ENCODE data around the gene CETP.
"Not testable (repeated sequence)": the region's sequence is repeated elsewhere in the genome, so short reads cannot be mapped to it uniquely, and the experiment has no call there.

CETP gene

GRCh38 chr16:57001026-57001679, 39.4 kb downstream of the CETP start:
- DNase-seq: no peak

- DNase-seq: no peak
Observed at GRCh38 chr16:57003439-57004386, 42.0 kb downstream of the CETP start.

DNA sequence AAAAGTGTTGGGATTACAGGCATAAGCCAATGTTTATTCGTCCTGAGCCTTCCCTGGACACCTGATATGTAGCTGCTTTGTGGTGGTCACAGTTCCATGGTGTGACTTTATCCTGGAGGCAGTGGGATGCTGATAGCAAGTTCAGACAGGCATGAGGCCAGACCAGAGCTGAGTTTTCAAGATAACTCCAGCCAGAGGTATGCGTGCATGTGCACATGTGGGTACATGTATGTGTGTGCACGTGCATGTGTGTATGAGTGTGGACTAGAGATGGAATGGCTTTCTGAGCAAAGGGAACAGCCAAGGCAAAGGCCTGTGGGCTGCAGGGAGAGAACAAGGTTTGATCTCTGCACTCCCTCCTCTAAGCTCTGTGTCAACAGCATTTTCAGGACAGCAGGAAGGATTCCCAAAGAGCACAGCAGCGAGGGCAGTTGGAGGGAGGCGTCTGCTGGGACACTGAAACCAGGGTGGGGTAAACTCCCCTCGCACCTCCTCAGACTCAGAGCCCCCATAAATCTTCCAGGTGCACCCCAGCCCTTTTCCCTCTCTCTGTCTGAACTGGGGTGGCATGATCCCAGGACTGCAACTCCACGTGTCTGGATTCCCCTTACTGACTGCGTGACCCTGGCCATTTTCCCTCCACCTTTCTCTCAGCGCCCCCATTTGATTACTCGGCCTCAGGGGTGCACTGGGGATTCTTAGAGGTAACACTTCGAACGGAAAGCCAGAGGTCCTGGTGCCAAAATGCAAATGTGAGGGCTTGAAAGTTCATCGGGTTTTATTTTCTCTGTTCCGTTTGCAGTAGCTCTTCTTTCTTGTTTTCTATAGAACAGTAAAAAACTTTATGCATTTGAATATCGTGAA, 42.9 kb downstream of the CETP start:
- DNase-seq: no peak

GRCh38 chr16:57005597-57005996, 43.8 kb downstream of the CETP start:
- not testable (repeated sequence) for DNase-seq

- DNase-seq: no peak
Observed at GRCh38 chr16:57007050-57007449, 45.3 kb downstream of the CETP start.

DNA sequence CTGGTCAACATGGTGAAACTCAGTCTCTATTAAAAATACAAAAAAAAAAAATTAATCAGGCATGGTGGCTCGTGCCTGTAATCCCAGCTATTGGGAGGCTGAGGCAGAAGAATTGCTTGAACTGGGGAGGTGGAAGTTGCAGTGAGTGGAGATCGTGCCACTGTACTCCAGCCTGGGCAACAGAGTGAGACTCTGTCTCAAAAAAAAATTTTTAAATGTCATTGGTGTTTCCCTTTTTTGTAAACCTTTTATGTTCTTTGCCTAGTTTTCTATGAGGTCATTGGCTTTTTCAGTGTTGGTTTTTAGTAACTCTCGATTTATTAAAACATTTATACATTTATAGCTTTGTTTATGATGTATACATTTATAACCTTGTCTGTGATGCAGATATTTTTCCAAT, 45.8 kb downstream of the CETP start:
- DNase-seq: no peak

DNA sequence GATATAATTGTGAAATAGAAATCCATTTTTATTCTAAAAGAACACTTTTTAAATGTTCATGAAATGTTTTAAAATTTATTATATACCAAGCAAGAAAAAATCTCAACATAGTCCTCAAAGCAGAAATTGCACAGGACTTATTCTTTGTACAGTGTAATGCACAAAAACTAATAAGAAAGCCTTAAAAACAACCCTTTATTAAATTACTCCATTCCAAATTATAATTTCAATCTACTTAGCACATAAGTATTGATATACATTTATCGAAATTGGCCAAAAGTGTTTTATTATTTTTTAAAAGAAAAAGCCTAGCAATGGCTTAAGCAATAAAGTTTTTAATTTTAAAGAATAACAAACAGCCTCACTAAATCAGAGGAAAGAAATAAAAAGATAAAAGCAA, 46.7 kb downstream of the CETP start:
- DNase-seq: no peak

DNA sequence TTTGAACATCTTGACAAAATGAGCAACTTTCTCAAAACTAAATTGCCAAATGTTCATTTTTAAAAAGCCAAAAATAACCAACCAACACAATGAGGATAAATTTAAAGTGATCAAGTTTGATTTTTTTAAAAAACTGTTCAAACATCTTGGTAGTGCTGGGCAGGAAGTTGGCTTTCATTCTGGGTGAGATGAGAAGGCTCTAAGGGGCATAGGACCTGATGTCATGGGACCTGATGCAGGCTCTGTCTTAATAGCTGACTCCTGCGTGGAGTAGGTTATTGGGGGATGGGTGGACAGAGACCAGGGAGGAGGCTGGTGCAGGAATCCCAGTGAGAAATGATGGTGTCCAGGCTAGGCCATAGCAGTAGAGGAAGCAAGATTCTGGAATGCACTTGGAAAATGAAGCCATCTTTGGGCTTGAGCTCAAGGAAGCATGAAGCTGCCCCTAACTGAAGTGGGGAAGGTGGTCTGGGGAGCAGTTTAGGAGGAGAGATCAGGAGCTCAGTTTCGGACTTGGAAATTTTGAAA, 48.0 kb downstream of the CETP start:
- no peak for DNase-seq

DNA sequence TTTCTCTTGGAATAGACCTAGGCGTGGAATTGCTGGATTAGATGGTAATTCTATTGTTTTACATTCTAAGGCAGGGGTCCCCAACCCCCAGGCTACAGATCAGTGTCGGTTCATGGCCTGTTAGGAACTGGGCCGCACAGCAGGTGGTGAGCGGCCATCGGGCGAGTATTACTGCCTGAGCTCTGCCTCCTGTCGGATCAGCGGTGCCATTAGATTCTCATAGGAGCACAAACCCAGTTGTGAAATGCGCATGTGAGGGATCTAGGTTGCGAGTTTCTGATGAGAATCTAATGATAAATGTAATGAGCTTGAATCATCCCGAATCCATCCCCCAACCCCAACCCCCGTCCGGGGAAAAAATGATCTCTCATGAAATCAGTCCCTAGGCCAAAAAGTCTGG, 50.6 kb downstream of the CETP start:
- no peak for DNase-seq

DNA sequence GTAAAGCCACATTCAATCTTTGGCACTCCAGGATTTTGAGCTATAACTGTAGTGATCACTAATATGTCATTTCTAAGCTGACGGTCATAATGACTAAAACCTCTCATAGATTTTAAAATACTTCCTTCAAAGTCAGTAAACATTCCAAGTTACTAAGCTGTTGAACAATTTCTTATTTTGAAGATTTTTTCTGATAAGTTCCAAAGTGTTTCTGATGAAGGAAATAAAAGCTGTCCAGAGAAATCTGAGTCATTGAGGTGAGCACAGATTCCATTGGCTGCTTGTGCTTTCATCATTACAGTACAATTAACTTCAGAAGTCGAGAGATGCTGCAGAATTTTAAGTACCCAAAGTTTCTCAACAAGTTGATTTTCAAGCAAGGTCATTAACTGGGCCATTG, 51.5 kb downstream of the CETP start:
- no peak for DNase-seq

- DNase-seq: no peak
Observed at GRCh38 chr16:57013902-57014301, 52.2 kb downstream of the CETP start.

GRCh38 chr16:57016301-57016700, 54.6 kb downstream of the CETP start:
- DNase-seq: no peak

DNA sequence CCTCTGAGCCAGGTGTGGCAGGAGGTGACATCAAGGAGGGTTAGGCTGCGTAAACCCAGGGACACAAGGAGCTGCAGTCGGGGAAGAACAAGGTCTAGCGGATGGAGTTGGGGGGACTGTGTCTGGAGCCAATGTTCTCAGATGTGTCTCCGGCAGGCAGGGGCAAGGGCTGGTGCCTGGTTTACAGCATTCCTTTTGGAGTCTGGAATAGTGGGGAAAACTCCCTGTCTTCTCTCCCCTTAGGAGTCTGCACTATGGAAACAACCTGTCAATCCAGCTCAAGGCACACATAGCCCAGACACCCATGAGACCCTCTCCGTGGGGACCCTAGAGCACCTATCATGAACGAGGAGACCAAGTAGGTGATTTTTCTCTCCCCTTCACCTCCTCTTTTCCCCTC, 55.1 kb downstream of the CETP start:
- no peak for DNase-seq

DNA sequence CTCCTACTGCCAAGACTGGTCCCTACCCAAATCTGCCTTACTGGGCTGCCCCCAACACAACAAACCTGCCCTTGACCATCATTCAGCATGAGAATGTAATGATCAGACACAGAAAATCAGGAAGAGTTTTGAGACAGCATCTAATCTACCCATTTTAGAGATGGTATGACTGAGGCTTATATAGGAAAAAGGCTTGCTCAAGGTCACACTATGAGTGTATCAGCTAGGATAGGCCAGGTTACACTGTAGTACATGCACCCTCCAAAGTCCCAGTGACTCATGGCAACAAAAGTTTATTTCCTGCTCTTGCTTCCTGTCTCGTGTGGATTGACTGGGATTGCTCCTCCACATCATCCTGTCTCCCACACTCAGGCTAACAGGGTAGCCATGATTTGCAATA, 55.5 kb downstream of the CETP start:
- DNase-seq: no peak

DNA sequence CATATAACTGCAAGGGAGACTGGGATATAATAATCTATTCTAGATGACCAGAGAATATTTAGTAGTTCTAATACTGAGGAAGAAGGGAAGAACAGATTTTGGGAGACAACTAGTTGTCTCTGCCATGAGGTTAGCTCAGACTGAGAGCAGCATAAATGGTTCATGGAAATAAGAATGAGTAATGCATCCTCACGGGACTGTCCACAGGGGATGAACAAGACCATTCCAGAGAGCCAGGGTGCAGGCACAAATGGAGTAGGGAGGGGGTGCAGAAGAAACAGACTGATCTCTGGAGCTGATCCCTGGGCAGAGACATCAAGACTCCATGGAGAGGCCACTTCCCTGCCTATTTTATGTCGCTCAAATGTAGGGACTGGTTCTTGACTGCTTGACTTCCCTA, 58.0 kb downstream of the CETP start:
- no peak for DNase-seq

DNA sequence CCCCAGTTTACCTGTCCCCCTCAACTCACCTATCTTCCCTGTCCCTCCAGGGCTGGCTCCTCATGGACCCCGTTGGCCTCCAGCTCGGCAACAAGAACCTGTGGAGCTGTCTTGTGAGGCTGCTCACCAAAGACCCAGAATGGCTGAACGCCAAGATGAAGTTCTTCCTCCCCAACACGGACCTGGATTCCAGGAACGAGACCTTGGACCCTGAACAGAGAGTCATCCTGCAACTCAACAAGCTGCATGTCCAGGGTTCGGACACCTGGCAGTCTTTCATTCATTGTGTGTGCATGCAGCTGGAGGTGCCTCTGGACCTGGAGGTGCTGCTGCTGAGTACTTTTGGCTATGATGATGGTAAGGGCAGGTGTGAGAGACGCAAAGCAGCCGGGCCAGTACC, 58.9 kb downstream of the CETP start:
- no peak for DNase-seq

DNA sequence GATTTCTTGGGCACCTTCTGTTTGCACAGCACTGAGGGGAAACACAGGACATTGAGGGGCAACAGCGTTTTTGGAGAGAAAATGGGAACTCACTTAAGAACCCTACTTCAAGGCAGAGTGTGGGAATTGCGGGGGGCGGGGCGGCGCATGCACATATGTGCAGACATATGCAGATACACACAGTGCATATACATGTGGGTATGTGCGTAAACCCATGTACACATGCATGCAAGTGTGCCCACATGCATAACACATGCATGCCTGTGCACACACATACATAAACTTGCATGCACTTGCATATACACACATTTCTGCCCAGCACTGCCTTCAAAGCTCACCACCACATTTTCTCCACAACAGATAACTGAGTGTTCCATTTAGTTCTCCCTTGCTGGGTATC, 60.0 kb downstream of the CETP start:
- DNase-seq: no peak

GRCh38 chr16:57022445-57022844, 60.7 kb downstream of the CETP start:
- no peak for DNase-seq

DNA sequence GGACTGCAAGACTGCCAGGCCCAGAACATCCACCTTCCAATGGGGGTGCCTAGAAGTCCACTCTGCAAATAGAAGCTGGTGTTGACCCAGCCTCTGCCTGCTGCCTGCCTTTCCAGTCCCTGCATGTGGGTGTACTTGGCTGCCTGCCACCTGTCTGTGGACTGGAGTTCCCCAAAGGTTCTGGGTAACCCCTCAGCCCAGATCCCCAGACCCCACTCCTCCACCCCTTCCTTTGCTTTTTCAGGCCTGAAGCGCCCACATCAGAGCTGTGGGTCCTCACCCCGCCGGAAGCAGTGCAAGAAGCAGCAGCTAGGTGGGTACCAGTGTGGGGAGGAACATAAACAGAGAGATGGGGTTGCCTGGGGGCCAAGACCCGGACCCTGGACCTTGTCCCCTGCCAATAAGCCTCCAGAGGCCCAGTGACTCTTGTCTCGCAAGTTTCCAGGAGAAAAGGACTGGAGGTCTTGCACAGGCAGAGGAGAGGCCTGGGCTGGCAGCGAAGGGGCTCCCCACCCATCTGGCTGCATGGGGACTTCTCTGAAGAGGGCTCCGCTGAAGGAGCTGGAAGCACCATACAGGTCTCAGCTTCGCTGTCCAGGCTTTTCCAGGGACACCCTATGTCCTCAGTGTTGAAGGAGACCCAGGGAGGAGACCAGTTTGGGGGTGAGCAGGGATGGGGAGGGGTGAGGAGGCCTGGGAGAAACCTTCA, 61.9 kb downstream of the CETP start:
- DNase-seq: no peak

- no peak for DNase-seq
Observed at GRCh38 chr16:57024894-57025680, 63.3 kb downstream of the CETP start.

DNA sequence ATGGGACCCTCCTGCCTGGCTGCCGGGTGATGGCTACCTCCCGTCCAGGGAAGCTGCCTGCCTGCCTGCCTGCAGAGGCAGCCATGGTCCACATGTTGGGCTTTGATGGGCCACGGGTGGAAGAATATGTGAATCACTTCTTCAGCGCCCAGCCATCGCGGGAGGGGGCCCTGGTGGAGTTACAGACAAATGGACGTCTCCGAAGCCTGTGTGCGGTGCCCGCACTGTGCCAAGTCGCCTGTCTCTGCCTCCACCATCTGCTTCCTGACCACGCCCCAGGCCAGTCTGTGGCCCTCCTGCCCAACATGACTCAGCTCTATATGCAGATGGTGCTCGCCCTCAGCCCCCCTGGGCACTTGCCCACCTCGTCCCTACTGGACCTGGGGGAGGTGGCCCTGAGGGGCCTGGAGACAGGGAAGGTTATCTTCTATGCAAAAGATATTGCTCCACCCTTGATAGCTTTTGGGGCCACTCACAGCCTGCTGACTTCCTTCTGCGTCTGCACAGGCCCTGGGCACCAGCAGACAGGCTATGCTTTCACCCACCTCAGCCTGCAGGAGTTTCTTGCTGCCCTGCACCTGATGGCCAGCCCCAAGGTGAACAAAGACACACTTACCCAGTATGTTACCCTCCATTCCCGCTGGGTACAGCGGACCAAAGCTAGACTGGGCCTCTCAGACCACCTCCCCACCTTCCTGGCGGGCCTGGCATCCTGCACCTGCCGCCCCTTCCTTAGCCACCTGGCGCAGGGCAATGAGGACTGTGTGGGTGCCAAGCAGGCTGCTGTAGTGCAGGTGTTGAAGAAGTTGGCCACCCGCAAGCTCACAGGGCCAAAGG, 64.4 kb downstream of the CETP start:
- DNase-seq: no peak
